Ishikawa (cell line): ENCODE data around the gene ZFX.

Experiments
- CREB1 ChIP-seq: IDR thresholded peaks from 2 replicates; pipeline ENCODE4 v1.6.1; 2012; ENCODE audit warnings: low read depth
- MAX ChIP-seq: IDR thresholded peaks from 2 replicates; pipeline ENCODE4 v1.6.1; 2012
- TAF1 ChIP-seq: IDR thresholded peaks from 2 replicates; pipeline ENCODE4 v1.6.1; 2012; ENCODE audit warnings: low read depth, mild to moderate bottlenecking
- TCF12 ChIP-seq: IDR thresholded peaks from 2 replicates; pipeline ENCODE4 v1.6.1; 2012; ENCODE audit warnings: low read depth
- ZBTB7A ChIP-seq: IDR thresholded peaks from 2 replicates; pipeline ENCODE4 v1.6.1; 2012; ENCODE audit warnings: low read depth

GRCh38 chrX:24125028-24125612 lies 24.4 kb upstream of the ZFX start:
- TF ChIP-seq MAX: no peak
- no peak for TF ChIP-seq TCF12
- no peak for TF ChIP-seq TAF1
- TF ChIP-seq ZBTB7A: no peak
- no peak for TF ChIP-seq CREB1
